HepG2 (cell line): ENCODE results near the gene POFUT1. TPM values are rescaled to one million over a fixed set of nuclear protein-coding genes. Genes with fewer than 3 reads are reported as not detected.

Experiments
- ASH2L ChIP-seq: fragments of 300-600, 200-600 bp; sonication (generic); IDR thresholded peaks from 2 replicates; pipeline ENCODE4 v1.7.0; 2017; ENCODE audit warnings: low read depth, mild to moderate bottlenecking, moderate library complexity, mixed read lengths, low read length; ENCODE audit not compliant: insufficient read length
- CBX2 ChIP-seq, 2 experiments: fragments of 200-600 bp in 1 of 2; sonication (generic); formaldehyde crosslinking in 1 of 2; IDR thresholded peaks; 2 replicates each; pipeline versions ENCODE4 v1.7.0 to v1.8.1; 2018 to 2022; ENCODE audit warnings: low read depth in 2 of 2, low read length in 1 of 2, mild to moderate bottlenecking in 1 of 2, missing genetic modification reagents in 1 of 2
- DMAP1 ChIP-seq: IDR thresholded peaks from 2 replicates; pipeline ENCODE4 v1.6.1; 2016
- ELF4 ChIP-seq: sonication (generic); formaldehyde crosslinking; IDR thresholded peaks from 2 replicates; pipeline ENCODE4 v1.5.0; 2020; ENCODE audit warnings: missing genetic modification reagents, mild to moderate bottlenecking, moderate library complexity, borderline replicate concordance
- FIP1L1 ChIP-seq: fragments of 200-400 bp; formaldehyde crosslinking; IDR thresholded peaks from 2 replicates; pipeline ENCODE4 v1.6.1; 2018; ENCODE audit warnings: low read depth, mild to moderate bottlenecking, low read length, moderate library complexity, borderline replicate concordance; ENCODE audit not compliant: insufficient read depth
- FOXK1 ChIP-seq: sonication (generic); formaldehyde crosslinking; IDR thresholded peaks from 2 replicates; pipeline ENCODE4 v1.4.0; 2020; ENCODE audit warnings: low read depth, missing genetic modification reagents, borderline replicate concordance
- MYC ChIP-seq: sonication (generic); formaldehyde crosslinking; IDR thresholded peaks from 2 replicates; pipeline ENCODE4 v1.9.0; 2021; ENCODE audit warnings: missing genetic modification reagents, borderline replicate concordance
- NPAS2 ChIP-seq: sonication (generic); formaldehyde crosslinking; IDR thresholded peaks from 2 replicates; pipeline ENCODE4 v1.8.0; 2022; ENCODE audit warnings: mild to moderate bottlenecking, missing genetic modification reagents, borderline replicate concordance
- PHF8 ChIP-seq: sonication (generic); formaldehyde crosslinking; IDR thresholded peaks from 2 replicates; pipeline ENCODE4 v1.5.0; 2020; ENCODE audit warnings: missing genetic modification reagents
- PLSCR1 ChIP-seq: sonication (generic); formaldehyde crosslinking; IDR thresholded peaks from 2 replicates; pipeline ENCODE4 v1.5.0; 2020; ENCODE audit warnings: missing genetic modification reagents, mild to moderate bottlenecking, borderline replicate concordance
- SNAPC2 ChIP-seq: sonication (generic); formaldehyde crosslinking; IDR thresholded peaks from 2 replicates; pipeline ENCODE4 v1.8.1; 2022; ENCODE audit warnings: mild to moderate bottlenecking, missing genetic modification reagents
- TCF12 ChIP-seq, 2 experiments: fragments of 450-650 bp in 1 of 2; sonication (generic) in 1 of 2; formaldehyde crosslinking in 1 of 2; IDR thresholded peaks; 2 replicates each; pipeline versions ENCODE4 v1.6.1 to v1.8.0; 2017 to 2022; ENCODE audit warnings: antibody characterized with exemption in 1 of 2, mild to moderate bottlenecking in 1 of 2, missing genetic modification reagents in 1 of 2, moderate library complexity in 1 of 2
- ZBTB38 ChIP-seq: sonication (generic); formaldehyde crosslinking; IDR thresholded peaks from 2 replicates; pipeline ENCODE4 v1.5.1; 2020; ENCODE audit warnings: mild to moderate bottlenecking, missing genetic modification reagents
- ZHX2 ChIP-seq, 2 experiments: sonication (generic) in 1 of 2; formaldehyde crosslinking in 1 of 2; IDR thresholded peaks; 2 replicates each; pipeline versions ENCODE4 v1.6.1 to v1.9.0; 2014 to 2022; ENCODE audit warnings: antibody characterized with exemption in 1 of 2, borderline replicate concordance in 1 of 2, inconsistent platforms in 1 of 2, low read depth in 1 of 2, missing genetic modification reagents in 1 of 2
- ZNF7 ChIP-seq: IDR thresholded peaks from 2 replicates; pipeline ENCODE4 v1.6.1; 2016; ENCODE audit warnings: missing biosample characterization, missing genetic modification reagents
- ZNF710 ChIP-seq: sonication (generic); formaldehyde crosslinking; IDR thresholded peaks from 2 replicates; pipeline ENCODE4 v1.5.0; 2020; ENCODE audit warnings: mild to moderate bottlenecking, missing genetic modification reagents, borderline replicate concordance
- polyA plus RNA-seq, 8 experiments: library from polyadenylated mRNA; depleted of rRNA in 3 of 8; stranded (reverse) in 7 of 8; unstranded in 1 of 8; fragments of >200 nt; fragmentation: Illumina TruSeq in 4 of 8; extraction: Trizol in 4 of 8; gene quantifications; 2 replicates each; pipeline versions ENCODE4 v1.2.1 to v1.2.3, GENCODE V29; 2011 to 2016; ENCODE audit warnings: low read depth in 4 of 8, missing spikeins in 1 of 8, mixed read lengths in 1 of 8; ENCODE audit not compliant: insufficient read depth in 1 of 8
- total RNA-seq, 5 experiments: library from RNA; depleted of rRNA; stranded (reverse); fragments of >200 nt; fragmentation: Illumina TruSeq; extraction: Trizol; gene quantifications; 2 replicates each; pipeline ENCODE4 v1.2.3, GENCODE V29; 2016; ENCODE audit warnings: low read depth in 1 of 5

The POFUT1 gene
- total and polyA plus RNA-seq, 2 of the 13 experiments (the other 11 are each of a cell fraction or from before 2014, with no cell fraction given): 35.5 to 58.3 TPM

GRCh38 chr20:32208499-32209154, 947 bp downstream of the POFUT1 start (continued):
- TF ChIP-seq ZHX2 (IDR thresholded peaks at IDR 0.05; ENCODE audit: low read depth) (no peak), ZHX2 (CRISPR knock-in tag; IDR thresholded peaks at IDR 0.05; ENCODE audit: borderline replicate concordance) (no peak), CBX2 (IDR thresholded peaks at IDR 0.05; ENCODE audit: low read depth, low read length) (no peak), CBX2 (CRISPR knock-in tag; IDR thresholded peaks at IDR 0.05; ENCODE audit: low read depth) (no peak), DMAP1 (CRISPR knock-in tag) (no peak), SNAPC2 (CRISPR knock-in tag) (no peak), FIP1L1 (no peak), ZBTB38 (CRISPR knock-in tag) (0 out of 2 replicates have a peak, but pooled peaks have one; percentile 12), PHF8 (CRISPR knock-in tag) (no peak), ZNF710 (no peak), ELF4 (CRISPR knock-in tag) (0 out of 2 replicates have a peak, but pooled peaks have one; percentile 84), FOXK1 (CRISPR knock-in tag) (no peak), ZNF7 (CRISPR knock-in tag) (no peak), MYC (CRISPR knock-in tag) (no peak), ASH2L (no peak), NPAS2 (no peak), PLSCR1 (CRISPR knock-in tag) (no peak), TCF12 (IDR thresholded peaks at IDR 0.05) (no peak), TCF12 (CRISPR knock-in tag; IDR thresholded peaks at IDR 0.05) (no peak; the same call in 1 of the 2 replicates)
